H9 (cell line): ENCODE measurements around the gene PON1. TPM values are rescaled to one million over a fixed set of nuclear protein-coding genes. Genes with fewer than 3 reads are reported as not detected.

Experiments
- DNase-seq: peaks from one replicate; pipeline ENCODE4 v3.0.0-alpha.2; 2017
- H2AFZ ChIP-seq: one replicate; pipeline ENCODE4 v1.6.1; 2013; ENCODE audit warnings: mild to moderate bottlenecking, low read length, control low read depth, moderate library complexity
- H2AK5ac ChIP-seq: 2 replicates; pipeline ENCODE4 v1.6.1; 2013; ENCODE audit warnings: low read length, control low read depth, mixed read lengths; ENCODE audit not compliant: insufficient read length
- H2BK120ac ChIP-seq: one replicate; pipeline ENCODE4 v1.6.1; 2013; ENCODE audit warnings: low read depth, mild to moderate bottlenecking, low read length, control low read depth, inconsistent platforms; ENCODE audit not compliant: poor library complexity, severe bottlenecking
- H2BK12ac ChIP-seq: 2 replicates; pipeline ENCODE4 v1.6.1; 2013; ENCODE audit warnings: low read length, control low read depth, mixed read lengths, low read depth; ENCODE audit not compliant: insufficient read length
- H2BK15ac ChIP-seq: 2 replicates; pipeline ENCODE4 v1.6.1; 2013; ENCODE audit warnings: low read depth, low read length, control low read depth
- H2BK20ac ChIP-seq: one replicate; pipeline ENCODE4 v1.6.1; 2013; ENCODE audit warnings: low read depth, mild to moderate bottlenecking, low read length, control low read depth, inconsistent platforms; ENCODE audit not compliant: poor library complexity, severe bottlenecking
- H2BK5ac ChIP-seq: 2 replicates; pipeline ENCODE4 v1.6.1; 2013; ENCODE audit warnings: low read length, control low read depth, mixed read lengths; ENCODE audit not compliant: insufficient read length
- H3K14ac ChIP-seq: 2 replicates; pipeline ENCODE4 v1.6.1; 2013; ENCODE audit warnings: low read length, control low read depth; ENCODE audit not compliant: insufficient read depth
- H3K18ac ChIP-seq: 2 replicates; pipeline ENCODE4 v1.6.1; 2013; ENCODE audit warnings: low read depth, mild to moderate bottlenecking, mixed read lengths, low read length, control low read depth; ENCODE audit not compliant: insufficient read length
- H3K23ac ChIP-seq: 2 replicates; pipeline ENCODE4 v1.6.1; 2013; ENCODE audit warnings: low read length, control low read depth, mixed read lengths, low read depth; ENCODE audit not compliant: insufficient read length
- H3K23me2 ChIP-seq: 2 replicates; pipeline ENCODE4 v1.6.1; 2013; ENCODE audit warnings: low read depth, mild to moderate bottlenecking, mixed read lengths, low read length, control low read depth; ENCODE audit not compliant: insufficient read length, poor library complexity, severe bottlenecking
- H3K27ac ChIP-seq: 2 replicates; pipeline ENCODE4 v1.5.1; 2013; ENCODE audit warnings: low read length, control low read depth, mixed read lengths, low read depth; ENCODE audit not compliant: insufficient read length
- H3K27me3 ChIP-seq: 2 replicates; pipeline ENCODE4 v1.6.1; 2013; ENCODE audit warnings: low read length, control low read depth, inconsistent platforms; ENCODE audit not compliant: insufficient read depth
- H3K4ac ChIP-seq: 2 replicates; pipeline ENCODE4 v1.6.1; 2013; ENCODE audit warnings: low read depth, mild to moderate bottlenecking, control low read depth, inconsistent platforms, low read length, moderate library complexity
- H3K4me1 ChIP-seq: 2 replicates; pipeline ENCODE4 v1.6.1; 2013; ENCODE audit warnings: low read length, control low read depth, inconsistent platforms; ENCODE audit not compliant: insufficient read depth
- H3K4me2 ChIP-seq: 2 replicates; pipeline ENCODE4 v1.6.1; 2013; ENCODE audit warnings: low read length, control low read depth, mixed read lengths; ENCODE audit not compliant: insufficient read length, insufficient read depth
- H3K56ac ChIP-seq: 2 replicates; pipeline ENCODE4 v1.6.1; 2013; ENCODE audit warnings: low read depth, mild to moderate bottlenecking, mixed read lengths, low read length, control low read depth; ENCODE audit not compliant: insufficient read length
- H3K79me1 ChIP-seq: 2 replicates; pipeline ENCODE4 v1.6.1; 2013; ENCODE audit warnings: low read depth, mild to moderate bottlenecking, moderate library complexity, low read length, control low read depth, inconsistent platforms; ENCODE audit not compliant: insufficient read depth, poor library complexity, severe bottlenecking
- H3K79me2 ChIP-seq: 2 replicates; pipeline ENCODE4 v1.6.1; 2013; ENCODE audit warnings: low read length, control low read depth, inconsistent platforms; ENCODE audit not compliant: insufficient read depth
- H3K9ac ChIP-seq: 2 replicates; pipeline ENCODE4 v1.6.1; 2013; ENCODE audit warnings: low read length, control low read depth, mixed read lengths; ENCODE audit not compliant: insufficient read length; ENCODE audit errors: extremely low read depth
- H3K9me3 ChIP-seq: one replicate; pipeline ENCODE4 v1.6.1; 2013; ENCODE audit warnings: low read depth, low read length, inconsistent platforms; ENCODE audit not compliant: control insufficient read depth
- H3T11ph ChIP-seq: one replicate; pipeline ENCODE4 v1.6.1; 2013; ENCODE audit warnings: mild to moderate bottlenecking, low read length, control low read depth, inconsistent platforms
- H4K20me1 ChIP-seq: one replicate; pipeline ENCODE4 v1.6.1; 2013; ENCODE audit not compliant: control insufficient read depth, insufficient read length, insufficient read depth
- H4K5ac ChIP-seq: 2 replicates; pipeline ENCODE4 v1.6.1; 2013; ENCODE audit warnings: low read depth, mild to moderate bottlenecking, mixed read lengths, low read length, control low read depth; ENCODE audit not compliant: insufficient read length
- H4K8ac ChIP-seq: replicated peaks from 2 replicates; pipeline ENCODE4 v1.6.1; 2013; ENCODE audit warnings: low read length, control low read depth, mixed read lengths, low read depth; ENCODE audit not compliant: insufficient read length
- H4K91ac ChIP-seq: 2 replicates; pipeline ENCODE4 v1.6.1; 2013; ENCODE audit warnings: low read depth, mild to moderate bottlenecking, moderate library complexity, mixed read lengths, low read length, control low read depth; ENCODE audit not compliant: insufficient read length
- H3K27ac Mint-ChIP-seq, 3 experiments: 2 replicates in 2 of 3; 3 replicates in 1 of 3; pipeline ENCODE4 v1.8.0; 2020 to 2021; ENCODE audit warnings: mixed read lengths in 3 of 3, mild to moderate bottlenecking in 1 of 3, moderate library complexity in 1 of 3
- H3K27me3 Mint-ChIP-seq: 2 replicates; pipeline ENCODE4 v1.8.0; 2021; ENCODE audit warnings: low read depth, mild to moderate bottlenecking, moderate library complexity, mixed read lengths
- H3K36me3 Mint-ChIP-seq, 3 experiments: 2 replicates in 2 of 3; 3 replicates in 1 of 3; pipeline ENCODE4 v1.8.0; 2020 to 2021; ENCODE audit warnings: low read depth in 3 of 3, mixed read lengths in 3 of 3; ENCODE audit not compliant: insufficient read depth in 1 of 3
- H3K4me1 Mint-ChIP-seq, 2 experiments: 2 replicates each; pipeline ENCODE4 v1.8.0; 2020; ENCODE audit warnings: mixed read lengths in 2 of 2
- H3K4me3 Mint-ChIP-seq, 2 experiments: 2 replicates in 1 of 2; 3 replicates in 1 of 2; pipeline ENCODE4 v1.8.0; 2020 to 2021; ENCODE audit warnings: mild to moderate bottlenecking in 2 of 2, mixed read lengths in 2 of 2, moderate library complexity in 1 of 2
- H3K9me3 Mint-ChIP-seq, 2 experiments: 2 replicates in 1 of 2; 3 replicates in 1 of 2; pipeline ENCODE4 v1.8.0; 2020; ENCODE audit warnings: mild to moderate bottlenecking in 2 of 2, mixed read lengths in 2 of 2, moderate library complexity in 1 of 2
- CTCF ChIP-seq: fragments of 200-600 bp; sonication (generic); conservative IDR thresholded peaks from 3 replicates; pipeline ENCODE4 v1.8.0; 2021; ENCODE audit warnings: antibody characterized with exemption, mild to moderate bottlenecking
- whole genome bisulfite sequencing: extraction: QIAGEN DNeasy Blood & Tissue Kit; methylation state at CpG from one replicate; pipeline ENCODE4 v1.1.7; 2013; ENCODE audit warnings: missing lambda C conversion rate, low lambda C conversion rate, mixed read lengths; ENCODE audit not compliant: insufficient read length; ENCODE audit errors: extremely low coverage; 5-methylcytosine and 5-hydroxymethylcytosine counted together
- total RNA-seq: library from RNA; stranded (reverse); gene quantifications from 2 replicates; pipeline ENCODE4 v1.2.1, GENCODE V29; 2021

The PON1 gene
- total RNA-seq, 1 experiment from 2014 or later = 0.90 TPM

GRCh38 chr7:95330204-95330960 is 6.0 kb upstream of the PON1 start:
- H3K27ac Mint-ChIP-seq = no peak overlapping the region
- H3K14ac ChIP-seq = no peak overlapping the region
- H4K5ac ChIP-seq = no peak overlapping the region
- no peak for TF ChIP-seq CTCF
- no peak overlapping the region for H2BK20ac ChIP-seq
- no peak overlapping the region for H3K4me3 Mint-ChIP-seq
- no peaks in the 10 kb centered on the region for H3K4me1 ChIP-seq
- no peaks in the 10 kb centered on the region for H3K79me2 ChIP-seq
- H2BK5ac ChIP-seq = no peak overlapping the region
- no peak overlapping the region for H2BK15ac ChIP-seq
- no peak overlapping the region for H2AFZ ChIP-seq
- H3K56ac ChIP-seq = no peak overlapping the region
- H3T11ph ChIP-seq = no peak overlapping the region
- no peaks in the 10 kb centered on the region for H3K23me2 ChIP-seq
- no peak overlapping the region for H3K4ac ChIP-seq
- no peak overlapping the region for H3K9ac ChIP-seq
- WGBS = no CpG with 5 or more reads among the region's 4 CpGs
- DNase-seq = no peak
- H3K27me3 ChIP-seq = no peaks in the 10 kb centered on the region
- H4K91ac ChIP-seq = no peak overlapping the region
- no peaks in the 10 kb centered on the region for H3K9me3 Mint-ChIP-seq
- H3K4me1 Mint-ChIP-seq = peaks cover 0 to 12% of the 10 kb centered on the region in 2 experiments; a peak in 2 of 4 replicates
- H3K79me1 ChIP-seq = no peaks in the 10 kb centered on the region
- no peak overlapping the region for H3K23ac ChIP-seq
- H3K27me3 Mint-ChIP-seq = peaks cover 3% of the 10 kb centered on the region
- no peaks in the 10 kb centered on the region for H3K9me3 ChIP-seq
- no peak overlapping the region for H3K18ac ChIP-seq
- no peaks in the 10 kb centered on the region for H4K20me1 ChIP-seq
- H2BK12ac ChIP-seq = no peak overlapping the region
- H3K27ac ChIP-seq = no peak overlapping the region
- H2BK120ac ChIP-seq = no peak overlapping the region
- no peak overlapping the region for H4K8ac ChIP-seq
- no peak overlapping the region for H3K4me2 ChIP-seq
- no peak overlapping the region for H2AK5ac ChIP-seq
- H3K36me3 Mint-ChIP-seq = no peaks in the 10 kb centered on the region
